Large intestine (tissue), 3 donors: ENCODE measurements around the gene FIGNL2. TPM values are rescaled to one million over a fixed set of nuclear protein-coding genes. Genes with fewer than 3 reads are reported as not detected.

Source experiments
- DNase-seq, 2 donors: peaks; one replicate each; pipeline versions ENCODE4 v3.0.0 to v3.0.0-alpha.2; 2013
- H3K27ac ChIP-seq: one replicate; pipeline ENCODE4 v1.5.1; 2013; ENCODE audit warnings: low read length
- H3K27me3 ChIP-seq: 2 replicates; pipeline ENCODE4 v1.6.1; 2013; ENCODE audit warnings: low read length; ENCODE audit not compliant: control insufficient read depth, insufficient read depth
- H3K36me3 ChIP-seq: 2 replicates; pipeline ENCODE4 v1.6.1; 2013; ENCODE audit warnings: low read length; ENCODE audit not compliant: control insufficient read depth, insufficient read depth
- H3K4me1 ChIP-seq: one replicate; pipeline ENCODE4 v1.6.1; 2013; ENCODE audit warnings: low read length; ENCODE audit not compliant: control insufficient read depth, insufficient read depth
- H3K4me3 ChIP-seq: one replicate; pipeline ENCODE4 v1.5.1; 2013; ENCODE audit warnings: low read length
- H3K9me3 ChIP-seq: one replicate; pipeline ENCODE4 v1.6.1; 2013; ENCODE audit warnings: mild to moderate bottlenecking, low read depth, low read length, moderate library complexity; ENCODE audit not compliant: control insufficient read depth
- WGBS: methylation state at CpG from one replicate; pipeline ENCODE4 v1.1.5; 2013; ENCODE audit warnings: low lambda C conversion rate; ENCODE audit not compliant: insufficient coverage; 5-methylcytosine and 5-hydroxymethylcytosine counted together
- polyA plus RNA-seq: library from polyadenylated mRNA; unstranded; fragments of 120-200 nt; gene quantifications from one replicate; pipeline ENCODE4 v1.2.1, GENCODE V29; 2013

Gene FIGNL2
- polyA plus RNA-seq, 1 donor: 0.76 TPM

DNA sequence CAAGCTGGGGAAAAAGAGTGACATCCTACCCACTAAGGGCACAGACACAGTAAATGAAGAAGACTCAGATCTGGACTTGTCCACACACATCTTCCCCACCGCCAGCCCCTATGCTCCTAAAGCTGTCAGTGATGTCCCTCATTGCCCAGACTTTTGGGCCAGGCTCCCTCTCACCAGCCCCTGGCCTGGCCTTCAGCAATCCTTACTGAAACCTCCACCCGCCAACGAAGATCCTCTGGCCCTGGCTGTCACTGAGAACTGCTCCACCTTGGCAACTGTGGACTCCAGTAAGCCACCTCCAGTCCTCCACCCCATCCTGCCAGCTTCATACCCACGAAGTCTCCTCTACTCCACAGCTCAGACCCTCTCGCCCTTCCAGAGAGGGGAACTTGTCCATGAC, 23.3 kb downstream of the FIGNL2 start:
- WGBS: no CpG with 5 or more reads among the region's 5 CpGs
- H3K9me3 ChIP-seq: peaks cover 8% of the 10 kb centered on the region
- peaks cover 3% of the 10 kb centered on the region for H3K27me3 ChIP-seq
- DNase-seq: no peak
- no peak overlapping the region for H3K27ac ChIP-seq
- no peaks in the 10 kb centered on the region for H3K36me3 ChIP-seq
- H3K4me1 ChIP-seq: peaks cover 7% of the 10 kb centered on the region
- no peak overlapping the region for H3K4me3 ChIP-seq

DNA sequence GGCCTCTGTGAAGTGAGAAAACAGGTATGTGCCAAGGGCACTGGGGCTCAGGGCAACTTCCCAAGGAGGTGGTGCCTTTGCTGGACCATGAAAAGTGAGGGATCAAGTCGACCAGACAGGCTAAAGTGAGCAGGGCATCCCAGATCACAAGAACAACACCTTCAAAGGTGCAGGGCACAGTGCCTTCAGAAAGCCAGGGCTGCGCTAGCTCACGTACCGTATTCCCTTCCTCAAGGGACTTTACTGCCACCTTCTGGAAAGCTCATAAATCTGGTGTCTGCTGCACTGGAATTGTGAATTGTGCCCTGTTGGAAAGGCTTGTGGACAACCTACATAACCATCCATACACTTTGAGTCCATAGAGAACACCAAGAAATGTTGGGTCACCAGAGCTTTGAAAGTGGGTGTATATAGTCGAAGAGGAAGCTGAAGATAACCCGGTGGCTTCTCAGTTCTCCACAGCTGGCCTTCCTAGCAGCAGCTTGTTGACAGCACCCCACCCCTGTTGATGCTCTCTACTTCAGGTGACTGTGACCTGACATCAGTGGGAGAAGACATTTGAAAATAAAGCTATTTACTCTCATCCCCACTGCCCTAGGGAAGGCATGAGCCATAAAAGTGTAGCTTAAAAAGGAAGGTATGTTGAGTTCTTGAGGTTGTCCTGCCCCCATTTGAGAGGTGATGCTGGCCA, 24.5 kb downstream of the FIGNL2 start:
- Histone ChIP-seq H3K27me3 (peaks cover 3% of the 10 kb centered on the region), H3K27ac (no peak overlapping the region), H3K36me3 (no peaks in the 10 kb centered on the region), H3K9me3 (peaks cover 8% of the 10 kb centered on the region), H3K4me1 (peaks cover 7% of the 10 kb centered on the region), H3K4me3 (no peak overlapping the region)
- peak; percentile 51 to 64 for DNase-seq
- no CpG with 5 or more reads among the region's 6 CpGs for WGBS

DNA sequence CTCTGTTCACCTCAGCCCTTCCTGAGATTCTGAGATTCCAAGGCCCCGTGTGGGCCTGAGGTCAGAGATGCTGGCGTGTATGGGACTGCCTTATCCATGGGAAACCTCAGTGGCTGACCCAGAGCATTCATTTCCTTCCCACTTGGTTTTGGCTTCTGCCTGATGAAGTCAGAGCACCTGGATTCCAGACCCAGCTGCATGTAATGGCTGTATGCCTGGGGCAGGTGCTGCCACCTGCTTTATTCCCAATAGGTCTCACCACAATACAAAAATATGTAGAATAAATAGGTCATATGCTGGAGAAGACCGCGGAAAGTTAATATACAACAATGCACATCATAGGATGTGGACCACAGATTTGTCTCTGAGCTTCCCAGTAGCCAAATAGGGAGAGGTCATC, 25.6 kb downstream of the FIGNL2 start:
- H3K36me3 ChIP-seq: no peaks in the 10 kb centered on the region
- WGBS: 100% methylated on average over 2 of the region's 4 CpGs
- H3K4me1 ChIP-seq: peaks cover 5% of the 10 kb centered on the region
- H3K27ac ChIP-seq: no peak overlapping the region
- peaks cover 3% of the 10 kb centered on the region for H3K27me3 ChIP-seq
- H3K4me3 ChIP-seq: no peak overlapping the region
- no peak for DNase-seq
- H3K9me3 ChIP-seq: peaks cover 8% of the 10 kb centered on the region

DNA sequence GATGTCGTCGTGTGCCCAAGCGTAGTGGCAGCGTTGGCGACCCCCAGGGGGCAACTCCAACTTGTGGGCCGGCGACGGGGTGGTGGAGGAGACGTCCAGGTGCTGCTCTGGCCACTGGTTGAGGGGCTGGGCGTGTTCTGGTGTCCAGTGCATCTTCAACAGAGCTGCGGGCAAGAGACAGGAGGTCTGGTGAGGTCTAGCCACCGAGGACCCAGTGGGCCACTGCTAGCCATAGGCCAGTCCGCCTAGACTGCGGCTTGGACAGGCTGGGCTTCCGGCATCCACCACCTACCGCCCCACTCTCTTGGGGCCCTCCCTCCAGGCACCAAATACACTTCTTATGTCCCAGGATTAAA, 26.3 kb downstream of the FIGNL2 start:
- DNase-seq: no peak
- H3K9me3 ChIP-seq: peaks cover 8% of the 10 kb centered on the region
- no peak overlapping the region for H3K4me3 ChIP-seq
- no peaks in the 10 kb centered on the region for H3K36me3 ChIP-seq
- peaks cover 3% of the 10 kb centered on the region for H3K27me3 ChIP-seq
- WGBS: no CpG with 5 or more reads among the region's 16 CpGs
- H3K4me1 ChIP-seq: peaks cover 5% of the 10 kb centered on the region
- no peak overlapping the region for H3K27ac ChIP-seq

DNA sequence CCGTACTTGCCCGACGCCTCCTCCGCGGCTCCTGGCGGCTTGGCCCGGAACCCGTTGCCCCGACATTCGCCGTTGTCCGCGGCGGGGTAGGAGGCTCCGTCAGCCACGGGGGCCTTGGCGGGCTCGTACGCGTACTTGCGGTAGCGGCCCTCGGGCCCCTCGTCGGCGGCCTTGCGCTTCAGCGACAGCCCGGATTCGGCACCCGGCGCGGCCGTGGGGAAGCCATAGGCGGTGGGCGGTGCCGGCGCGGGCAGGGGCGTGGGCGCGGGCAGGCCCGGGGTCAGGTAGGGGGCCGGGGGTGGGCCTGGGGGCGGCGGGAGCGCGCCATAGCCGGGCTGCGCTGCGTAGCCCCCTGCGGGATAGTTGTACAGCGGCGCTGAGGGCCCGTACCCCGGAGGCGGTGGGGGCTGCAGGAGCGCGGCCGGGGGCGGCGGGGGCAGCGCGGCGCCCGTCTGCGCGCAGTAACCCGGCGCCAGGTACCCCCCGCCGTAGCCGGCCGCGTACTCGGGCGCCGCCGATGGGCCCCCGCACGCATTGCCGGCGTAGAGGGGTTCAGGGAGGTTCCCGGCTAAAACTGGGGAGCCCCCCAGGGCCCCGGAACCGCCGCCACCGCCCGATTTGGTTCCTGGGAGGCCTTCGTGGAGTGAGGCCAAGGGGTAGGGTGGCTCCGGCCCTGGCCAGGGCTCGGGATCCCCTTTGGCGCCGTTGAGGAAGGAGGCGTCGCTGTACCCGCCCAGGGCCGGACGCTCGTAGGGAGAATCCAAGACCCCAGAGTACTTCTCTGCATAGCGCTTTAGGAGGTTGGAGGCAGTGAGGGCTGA, 26.9 kb downstream of the FIGNL2 start:
- Histone ChIP-seq H3K27ac (no peak overlapping the region), H3K27me3 (peaks cover 3% of the 10 kb centered on the region), H3K9me3 (peaks cover 8% of the 10 kb centered on the region), H3K4me3 (peak overlapping the region; percentile 49), H3K4me1 (peaks cover 9% of the 10 kb centered on the region), H3K36me3 (no peaks in the 10 kb centered on the region)
- WGBS: no CpG with 5 or more reads among the region's 101 CpGs
- no peak for DNase-seq

DNA sequence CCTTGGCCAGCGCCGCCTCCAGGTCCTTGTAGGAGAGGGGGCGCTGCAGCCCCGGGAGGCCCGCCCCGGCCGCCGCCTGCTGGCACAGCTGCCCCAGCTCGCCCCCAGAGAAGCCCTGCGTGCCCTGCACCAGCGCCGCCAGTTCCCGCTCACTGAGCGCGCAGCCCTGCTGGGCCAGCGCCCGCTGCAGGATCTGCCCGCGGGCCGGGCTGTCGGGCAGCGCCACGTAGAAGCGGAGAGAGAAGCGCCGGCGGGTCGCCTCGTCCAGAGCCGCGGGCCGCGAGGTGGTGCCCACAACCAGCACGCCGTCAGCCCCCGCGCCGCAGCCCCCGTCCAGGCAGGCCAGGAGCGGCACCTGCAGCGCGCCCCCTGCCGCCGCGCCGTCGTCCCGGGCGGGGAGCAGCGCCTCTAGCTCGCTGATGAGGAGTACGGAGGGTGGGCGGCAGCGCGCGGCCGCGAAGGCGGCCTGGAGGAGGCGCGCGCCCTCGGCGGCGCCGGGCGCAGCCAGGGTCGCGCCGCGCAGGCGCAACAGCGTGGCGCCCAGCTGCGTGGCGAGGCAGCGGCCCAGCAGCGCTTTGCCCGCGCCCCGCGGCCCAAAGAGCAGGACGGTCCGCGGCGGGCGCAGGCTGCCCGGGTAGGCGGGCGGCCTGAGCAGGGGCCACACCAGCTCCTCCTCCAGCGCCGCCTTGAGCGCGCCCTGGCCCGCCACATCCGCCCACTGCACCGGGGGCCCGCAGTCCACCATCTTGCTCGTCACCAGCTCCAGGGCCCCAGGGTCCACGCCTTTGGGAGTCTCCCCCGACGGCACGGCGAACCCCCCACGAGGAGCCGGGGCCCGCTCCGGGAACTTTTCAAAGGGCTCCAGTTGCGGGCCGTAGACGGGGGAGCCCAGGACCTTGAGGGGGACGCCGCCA, 27.7 kb downstream of the FIGNL2 start:
- DNase-seq: peak in 1 of 2 donors; percentile 68
- Histone ChIP-seq H3K4me1 (peaks cover 10% of the 10 kb centered on the region), H3K9me3 (peaks cover 8% of the 10 kb centered on the region), H3K4me3 (peak overlapping the region; percentile 49), H3K36me3 (no peaks in the 10 kb centered on the region), H3K27ac (no peak overlapping the region), H3K27me3 (peaks cover 3% of the 10 kb centered on the region)
- WGBS: no CpG with 5 or more reads among the region's 113 CpGs

DNA sequence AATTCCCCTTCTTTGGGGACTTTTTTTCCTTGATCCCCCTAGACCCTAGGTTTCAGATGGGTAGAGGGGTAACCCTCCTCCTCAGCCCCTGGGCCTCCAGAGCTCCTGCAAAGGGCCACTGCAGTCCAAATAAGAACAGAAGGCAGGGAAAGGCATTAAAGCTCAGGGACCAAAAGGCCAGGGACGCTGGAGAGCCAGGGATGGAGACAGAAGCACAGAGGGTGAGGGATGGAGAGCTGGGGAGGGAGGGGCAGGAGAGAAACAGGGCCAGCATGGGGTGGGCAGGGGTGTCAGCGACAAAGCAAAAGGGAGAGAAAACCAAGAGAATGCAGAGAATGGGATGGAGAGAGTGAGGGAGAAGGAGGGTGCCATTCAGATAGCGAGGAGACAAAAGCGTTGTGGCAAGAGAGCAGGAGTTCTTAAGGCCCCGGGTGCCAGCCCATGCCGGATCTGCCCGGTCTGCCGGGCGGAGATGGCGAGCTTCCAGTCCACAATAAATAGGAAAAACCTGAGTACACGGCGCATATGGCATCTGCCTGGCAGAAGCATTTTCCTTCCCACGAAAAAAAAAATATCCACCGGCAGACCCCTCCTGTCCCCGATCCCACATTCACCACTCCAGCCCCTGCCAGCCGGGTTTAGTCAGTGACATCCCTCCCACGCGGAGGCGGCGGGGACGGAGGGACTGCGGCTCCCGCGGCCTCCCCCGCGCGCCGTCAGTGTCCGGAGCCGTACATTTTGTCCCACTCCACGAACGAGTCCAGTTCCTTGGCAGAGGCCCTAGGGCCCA, 28.6 kb downstream of the FIGNL2 start:
- 95% methylated on average over 3 of the region's 32 CpGs for WGBS
- Histone ChIP-seq H3K36me3 (no peaks in the 10 kb centered on the region), H3K4me1 (peaks cover 13% of the 10 kb centered on the region), H3K27ac (no peak overlapping the region), H3K9me3 (peaks cover 8% of the 10 kb centered on the region), H3K4me3 (no peak overlapping the region), H3K27me3 (peaks cover 3% of the 10 kb centered on the region)
- no peak for DNase-seq

DNA sequence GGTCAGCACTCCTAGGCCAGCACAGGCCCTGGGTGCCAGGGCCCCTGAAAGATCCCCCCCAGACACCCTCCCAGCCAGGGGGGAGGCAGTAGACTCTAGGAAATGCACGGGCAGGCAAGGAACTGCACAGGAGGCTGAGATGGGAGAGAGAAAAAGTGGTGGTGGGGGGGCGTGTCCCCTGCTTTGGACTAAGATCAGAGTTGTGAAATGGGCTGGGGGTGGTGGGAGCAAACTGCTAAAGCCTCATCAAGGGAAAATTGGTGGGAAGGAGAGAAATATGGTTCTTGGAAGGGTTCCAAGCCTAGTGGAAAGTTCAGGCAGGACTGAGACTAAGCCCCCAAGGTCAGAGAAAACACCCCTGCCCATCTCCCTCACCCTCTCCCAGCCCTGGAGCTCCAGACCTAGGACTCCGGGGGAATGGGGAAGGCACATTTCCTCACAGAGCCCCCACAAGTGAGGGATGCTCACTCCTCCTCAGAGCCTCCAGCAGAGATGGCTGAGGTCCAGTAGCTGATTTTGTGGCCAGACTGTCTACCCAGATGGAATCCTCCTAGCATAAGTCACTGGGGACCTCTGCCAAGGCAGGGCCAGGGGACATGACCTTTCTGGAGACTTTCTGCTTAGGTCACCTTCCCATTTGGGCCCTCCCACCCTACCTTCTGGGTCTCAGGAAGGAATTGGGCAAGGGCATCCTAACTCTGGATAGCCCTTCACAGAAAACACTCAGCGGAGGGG, 29.8 kb downstream of the FIGNL2 start:
- Histone ChIP-seq H3K27ac (no peak overlapping the region), H3K36me3 (no peaks in the 10 kb centered on the region), H3K4me1 (peaks cover 14% of the 10 kb centered on the region), H3K27me3 (peaks cover 3% of the 10 kb centered on the region), H3K4me3 (no peak overlapping the region), H3K9me3 (peaks cover 8% of the 10 kb centered on the region)
- no peak for DNase-seq
- no CpG with 5 or more reads among the region's 4 CpGs for WGBS

DNA sequence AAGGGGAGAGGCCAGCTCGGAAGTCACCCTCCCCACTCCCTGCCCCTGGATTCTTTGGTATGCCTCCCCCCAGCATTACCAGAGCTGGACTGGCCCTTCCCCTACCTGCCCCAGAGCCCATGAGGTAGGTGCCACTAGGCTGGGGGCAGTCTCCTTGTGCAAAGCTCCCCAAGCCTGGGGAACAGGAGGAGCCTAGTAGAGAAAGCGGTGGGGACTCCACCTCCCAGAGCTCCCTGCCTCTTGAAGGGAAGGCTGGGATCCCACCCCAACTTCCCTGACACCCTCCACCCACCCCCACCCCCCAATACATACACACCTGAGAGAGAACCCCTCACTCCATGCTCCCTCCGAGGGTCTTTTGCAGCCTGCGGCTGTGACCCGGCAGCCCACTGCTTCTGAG, 30.4 kb downstream of the FIGNL2 start:
- Histone ChIP-seq H3K36me3 (no peaks in the 10 kb centered on the region), H3K27ac (no peak overlapping the region), H3K4me1 (peaks cover 14% of the 10 kb centered on the region), H3K27me3 (peaks cover 3% of the 10 kb centered on the region), H3K4me3 (no peak overlapping the region), H3K9me3 (peaks cover 8% of the 10 kb centered on the region)
- WGBS: no CpG with 5 or more reads among the region's 5 CpGs
- no peak for DNase-seq
